Liver (tissue), 3 donors: Measurements from ENCODE around the gene TRUB2.

ENCODE experiments used
- GABPA ChIP-seq, 2 donors: IDR thresholded peaks in 1 of 2; conservative IDR thresholded peaks in 1 of 2; 2 replicates each; pipeline ENCODE4 v1.6.1; 2016; ENCODE audit warnings: antibody characterized with exemption in 2 of 2, mild to moderate bottlenecking in 1 of 2, moderate library complexity in 1 of 2
- JUND ChIP-seq, 2 donors: IDR thresholded peaks; 2 replicates each; pipeline ENCODE4 v1.6.1; 2016; ENCODE audit warnings: antibody characterized with exemption in 2 of 2
- YY1 ChIP-seq: IDR thresholded peaks from 2 replicates; pipeline ENCODE4 v1.6.1; 2016; ENCODE audit warnings: antibody characterized with exemption, mild to moderate bottlenecking
- TF ChIP-seq, protein P1 (sequence below): fragments of 150-350 bp; IDR thresholded peaks from 2 replicates; pipeline ENCODE4 v1.5.1; 2017; ENCODE audit warnings: improper control_type of control experiment, low read depth, low read length; ENCODE audit not compliant: missing input control
- TF ChIP-seq, protein P2 (sequence below): IDR thresholded peaks from 2 replicates; pipeline ENCODE4 v1.6.1; 2016; ENCODE audit warnings: antibody characterized with exemption
- TF ChIP-seq, protein P3 (sequence below): IDR thresholded peaks from 2 replicates; pipeline ENCODE4 v1.6.1; 2016; ENCODE audit warnings: antibody characterized with exemption
- TF ChIP-seq, protein P4 (sequence below): IDR thresholded peaks from 2 replicates; pipeline ENCODE4 v1.6.1; 2016; ENCODE audit warnings: antibody characterized with exemption, mild to moderate bottlenecking
- donor health status: healthy.
- donor health status: healthy.

DNA sequence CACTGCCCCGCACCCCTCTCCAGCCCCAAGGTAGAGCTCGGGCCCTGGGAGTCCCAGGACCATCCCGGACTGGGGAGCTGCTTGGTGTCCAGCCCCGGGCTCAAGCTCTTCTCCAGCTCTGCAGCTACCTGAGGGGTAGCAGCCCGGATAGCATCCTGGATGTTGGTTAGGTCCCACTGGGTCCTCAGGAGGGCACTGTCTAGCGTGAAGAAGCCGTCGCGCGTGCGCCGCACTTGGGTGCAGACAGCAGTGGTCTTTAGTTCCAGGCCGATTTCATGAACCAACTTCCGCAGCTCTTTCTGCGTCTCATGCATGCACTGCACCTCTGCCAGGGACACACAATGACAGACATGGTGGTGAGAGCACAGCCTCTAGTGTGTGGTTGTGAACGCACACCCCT, 12.7 kb downstream of the TRUB2 start:
- TF ChIP-seq, protein P1, sequence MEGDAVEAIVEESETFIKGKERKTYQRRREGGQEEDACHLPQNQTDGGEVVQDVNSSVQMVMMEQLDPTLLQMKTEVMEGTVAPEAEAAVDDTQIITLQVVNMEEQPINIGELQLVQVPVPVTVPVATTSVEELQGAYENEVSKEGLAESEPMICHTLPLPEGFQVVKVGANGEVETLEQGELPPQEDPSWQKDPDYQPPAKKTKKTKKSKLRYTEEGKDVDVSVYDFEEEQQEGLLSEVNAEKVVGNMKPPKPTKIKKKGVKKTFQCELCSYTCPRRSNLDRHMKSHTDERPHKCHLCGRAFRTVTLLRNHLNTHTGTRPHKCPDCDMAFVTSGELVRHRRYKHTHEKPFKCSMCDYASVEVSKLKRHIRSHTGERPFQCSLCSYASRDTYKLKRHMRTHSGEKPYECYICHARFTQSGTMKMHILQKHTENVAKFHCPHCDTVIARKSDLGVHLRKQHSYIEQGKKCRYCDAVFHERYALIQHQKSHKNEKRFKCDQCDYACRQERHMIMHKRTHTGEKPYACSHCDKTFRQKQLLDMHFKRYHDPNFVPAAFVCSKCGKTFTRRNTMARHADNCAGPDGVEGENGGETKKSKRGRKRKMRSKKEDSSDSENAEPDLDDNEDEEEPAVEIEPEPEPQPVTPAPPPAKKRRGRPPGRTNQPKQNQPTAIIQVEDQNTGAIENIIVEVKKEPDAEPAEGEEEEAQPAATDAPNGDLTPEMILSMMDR = no peak
- TF ChIP-seq, protein P2, sequence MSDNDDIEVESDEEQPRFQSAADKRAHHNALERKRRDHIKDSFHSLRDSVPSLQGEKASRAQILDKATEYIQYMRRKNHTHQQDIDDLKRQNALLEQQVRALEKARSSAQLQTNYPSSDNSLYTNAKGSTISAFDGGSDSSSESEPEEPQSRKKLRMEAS = no peak
- no peak for TF ChIP-seq JUND (IDR thresholded peaks at IDR 0.05)
- TF ChIP-seq, protein P3, sequence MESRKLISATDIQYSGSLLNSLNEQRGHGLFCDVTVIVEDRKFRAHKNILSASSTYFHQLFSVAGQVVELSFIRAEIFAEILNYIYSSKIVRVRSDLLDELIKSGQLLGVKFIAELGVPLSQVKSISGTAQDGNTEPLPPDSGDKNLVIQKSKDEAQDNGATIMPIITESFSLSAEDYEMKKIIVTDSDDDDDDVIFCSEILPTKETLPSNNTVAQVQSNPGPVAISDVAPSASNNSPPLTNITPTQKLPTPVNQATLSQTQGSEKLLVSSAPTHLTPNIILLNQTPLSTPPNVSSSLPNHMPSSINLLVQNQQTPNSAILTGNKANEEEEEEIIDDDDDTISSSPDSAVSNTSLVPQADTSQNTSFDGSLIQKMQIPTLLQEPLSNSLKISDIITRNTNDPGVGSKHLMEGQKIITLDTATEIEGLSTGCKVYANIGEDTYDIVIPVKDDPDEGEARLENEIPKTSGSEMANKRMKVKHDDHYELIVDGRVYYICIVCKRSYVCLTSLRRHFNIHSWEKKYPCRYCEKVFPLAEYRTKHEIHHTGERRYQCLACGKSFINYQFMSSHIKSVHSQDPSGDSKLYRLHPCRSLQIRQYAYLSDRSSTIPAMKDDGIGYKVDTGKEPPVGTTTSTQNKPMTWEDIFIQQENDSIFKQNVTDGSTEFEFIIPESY = no peak
- no peak for TF ChIP-seq YY1
- TF ChIP-seq, protein P4, sequence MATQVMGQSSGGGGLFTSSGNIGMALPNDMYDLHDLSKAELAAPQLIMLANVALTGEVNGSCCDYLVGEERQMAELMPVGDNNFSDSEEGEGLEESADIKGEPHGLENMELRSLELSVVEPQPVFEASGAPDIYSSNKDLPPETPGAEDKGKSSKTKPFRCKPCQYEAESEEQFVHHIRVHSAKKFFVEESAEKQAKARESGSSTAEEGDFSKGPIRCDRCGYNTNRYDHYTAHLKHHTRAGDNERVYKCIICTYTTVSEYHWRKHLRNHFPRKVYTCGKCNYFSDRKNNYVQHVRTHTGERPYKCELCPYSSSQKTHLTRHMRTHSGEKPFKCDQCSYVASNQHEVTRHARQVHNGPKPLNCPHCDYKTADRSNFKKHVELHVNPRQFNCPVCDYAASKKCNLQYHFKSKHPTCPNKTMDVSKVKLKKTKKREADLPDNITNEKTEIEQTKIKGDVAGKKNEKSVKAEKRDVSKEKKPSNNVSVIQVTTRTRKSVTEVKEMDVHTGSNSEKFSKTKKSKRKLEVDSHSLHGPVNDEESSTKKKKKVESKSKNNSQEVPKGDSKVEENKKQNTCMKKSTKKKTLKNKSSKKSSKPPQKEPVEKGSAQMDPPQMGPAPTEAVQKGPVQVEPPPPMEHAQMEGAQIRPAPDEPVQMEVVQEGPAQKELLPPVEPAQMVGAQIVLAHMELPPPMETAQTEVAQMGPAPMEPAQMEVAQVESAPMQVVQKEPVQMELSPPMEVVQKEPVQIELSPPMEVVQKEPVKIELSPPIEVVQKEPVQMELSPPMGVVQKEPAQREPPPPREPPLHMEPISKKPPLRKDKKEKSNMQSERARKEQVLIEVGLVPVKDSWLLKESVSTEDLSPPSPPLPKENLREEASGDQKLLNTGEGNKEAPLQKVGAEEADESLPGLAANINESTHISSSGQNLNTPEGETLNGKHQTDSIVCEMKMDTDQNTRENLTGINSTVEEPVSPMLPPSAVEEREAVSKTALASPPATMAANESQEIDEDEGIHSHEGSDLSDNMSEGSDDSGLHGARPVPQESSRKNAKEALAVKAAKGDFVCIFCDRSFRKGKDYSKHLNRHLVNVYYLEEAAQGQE = no peak
- no peak for TF ChIP-seq GABPA (IDR thresholded peaks at IDR 0.05 in 1 of 2, conservative IDR thresholded peaks at IDR 0.05 in 1 of 2)
